Measurements from ENCODE around the gene LNX1.

The LNX1 gene

DNA sequence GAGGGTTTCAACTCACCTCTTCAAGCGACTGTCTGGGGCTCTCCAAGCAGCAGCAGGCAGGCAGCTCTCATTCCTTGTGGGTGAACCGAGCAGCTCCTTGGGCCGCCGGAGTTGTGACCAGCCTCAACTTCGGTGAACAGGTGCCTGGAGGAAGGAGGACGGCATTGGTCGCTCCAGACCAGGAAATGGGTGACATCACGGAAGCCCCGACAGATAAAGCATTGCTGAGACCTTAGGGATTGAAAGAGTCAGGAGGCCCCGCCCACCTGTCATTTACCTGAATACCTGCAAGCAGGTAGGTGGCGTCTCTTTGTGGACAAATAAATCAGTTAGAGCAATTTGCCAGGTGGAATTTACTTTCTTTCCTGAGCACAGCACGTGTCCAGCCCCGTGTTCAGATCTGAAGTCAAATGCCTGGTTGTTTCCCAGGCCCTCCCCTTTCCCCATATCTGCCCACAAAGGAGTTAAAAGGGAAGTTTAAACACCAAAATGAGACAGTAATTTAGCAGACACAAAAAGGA lies at the start of gene LNX1:
Gene LNX1 (minus strand): TSS at position 115 of the 521 bp plus-strand sequence. CDS start 17,484 bp downstream, outside the sequence.
- no peak for DNase-seq (ENCODE audit: low read depth, low spot score)

DNA sequence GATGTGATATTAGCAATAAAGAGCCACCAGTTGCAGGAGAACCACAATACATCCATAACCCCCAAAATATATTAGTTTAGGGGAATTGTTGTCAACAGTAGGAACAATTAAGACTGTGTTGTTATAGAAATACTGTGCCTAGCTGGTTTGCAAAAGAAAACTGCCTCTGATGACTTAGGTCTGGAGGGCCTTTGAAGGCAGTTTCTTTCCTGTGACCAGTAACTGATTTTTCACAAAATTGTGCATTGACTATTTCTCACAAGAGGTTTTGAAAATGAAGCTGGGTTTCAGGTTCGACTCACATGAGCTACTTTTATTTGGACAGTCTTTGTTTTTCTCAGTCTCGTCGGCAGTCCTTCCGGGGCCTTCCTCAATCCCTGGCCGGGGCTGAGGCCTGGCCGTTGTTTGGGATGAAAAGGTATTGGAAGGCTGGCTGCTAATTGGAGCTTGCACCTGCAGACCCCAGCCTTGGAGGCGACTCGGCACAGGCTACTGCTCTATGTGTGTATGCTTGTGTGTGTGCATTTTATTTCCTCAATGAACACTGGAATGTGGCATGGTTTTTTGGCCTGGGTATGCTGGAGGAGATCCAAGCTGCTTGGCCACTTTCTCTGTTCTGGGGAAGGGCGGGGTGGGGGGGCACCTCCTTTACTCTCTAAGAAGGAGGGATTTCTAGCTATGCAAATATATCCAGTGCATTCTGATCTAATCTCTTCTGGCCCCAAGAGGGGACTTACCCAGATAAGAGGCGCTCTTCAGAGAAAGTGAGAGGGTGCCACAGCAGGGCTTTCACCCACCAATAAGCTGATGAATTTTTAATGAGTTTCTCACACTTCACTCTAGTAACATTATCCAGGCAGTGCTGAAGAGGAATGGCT lies 49.5 kb upstream of the LNX1 start:
- peak; percentile 82 for DNase-seq (ENCODE audit: low read depth, low spot score)

DNA sequence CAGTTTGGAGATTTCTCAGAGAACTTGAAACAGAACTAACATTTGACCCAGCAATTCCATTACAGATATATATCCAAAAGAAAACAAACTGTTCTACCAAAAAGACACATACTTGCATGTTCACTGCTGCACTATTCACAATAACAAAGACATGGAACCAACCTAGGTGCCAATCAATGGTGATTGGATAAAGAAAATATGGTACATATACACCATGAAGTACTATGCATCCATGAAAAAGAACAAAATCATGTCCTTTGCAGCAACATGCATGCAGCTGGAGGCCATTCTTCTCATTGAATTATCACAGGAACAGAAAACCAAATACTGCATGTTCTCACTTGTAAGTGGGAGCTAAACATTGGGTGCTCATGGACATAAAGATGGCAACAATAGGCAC lies 47.6 kb upstream of the LNX1 start:
- no peak for DNase-seq (ENCODE audit: low read depth, low spot score)

DNA sequence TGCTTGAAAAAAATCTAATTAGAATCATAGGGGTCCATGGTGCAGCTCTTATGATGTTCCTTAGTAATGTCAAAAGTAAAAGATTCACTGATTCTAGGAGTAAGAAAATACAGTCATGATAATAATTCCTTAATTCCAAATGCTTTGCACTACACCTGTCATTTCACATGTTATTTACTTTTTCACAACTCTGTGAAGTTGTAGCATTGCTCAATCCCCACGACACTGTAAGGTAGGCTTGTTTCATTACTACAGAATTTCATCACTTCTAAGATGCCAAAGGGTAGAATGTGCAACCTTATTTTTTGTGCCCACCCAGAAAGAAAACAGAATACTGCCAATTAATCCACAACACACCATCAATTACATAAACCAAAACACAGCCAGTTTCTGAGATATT lies 46.1 kb upstream of the LNX1 start:
- no peak for DNase-seq (ENCODE audit: low read depth, low spot score)

DNA sequence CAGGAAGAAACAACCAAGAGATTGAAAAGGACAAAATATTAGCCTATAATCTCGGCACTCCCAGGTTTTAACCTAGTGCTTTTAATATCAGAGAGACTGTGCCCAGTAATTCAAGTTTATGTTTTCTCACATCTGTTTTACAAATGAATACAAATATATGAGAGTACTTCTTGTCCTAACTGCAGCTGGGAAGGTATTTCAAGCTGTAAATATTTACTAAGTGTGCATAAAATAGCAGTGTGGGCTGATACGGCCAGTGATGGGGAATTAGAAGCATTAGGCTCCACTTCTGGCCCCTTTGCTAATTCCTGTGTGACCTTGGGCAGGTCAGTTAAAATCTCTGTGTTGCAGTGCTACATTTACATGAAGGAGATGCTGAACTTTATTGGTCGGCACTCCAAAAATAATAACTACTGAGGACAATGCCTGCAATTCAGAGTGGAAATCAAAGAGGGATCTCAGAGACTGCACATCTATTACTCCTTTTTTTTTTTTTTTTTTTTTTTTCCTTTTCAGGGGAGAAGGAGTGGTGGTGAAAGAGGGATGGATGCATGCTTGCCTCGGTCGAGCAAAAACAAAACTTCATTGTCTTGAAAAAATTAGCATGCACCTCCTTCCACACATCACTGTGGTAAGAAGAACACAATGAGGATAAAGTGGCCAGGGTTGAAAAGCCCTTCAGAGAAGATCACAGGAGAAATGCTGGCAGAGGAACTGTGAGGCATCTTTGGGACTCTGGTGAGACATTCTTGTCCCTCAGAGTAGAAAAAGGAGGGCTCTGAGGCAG lies 44.6 kb upstream of the LNX1 start:
- DNase-seq (ENCODE audit: low read depth, low spot score): no peak

DNA sequence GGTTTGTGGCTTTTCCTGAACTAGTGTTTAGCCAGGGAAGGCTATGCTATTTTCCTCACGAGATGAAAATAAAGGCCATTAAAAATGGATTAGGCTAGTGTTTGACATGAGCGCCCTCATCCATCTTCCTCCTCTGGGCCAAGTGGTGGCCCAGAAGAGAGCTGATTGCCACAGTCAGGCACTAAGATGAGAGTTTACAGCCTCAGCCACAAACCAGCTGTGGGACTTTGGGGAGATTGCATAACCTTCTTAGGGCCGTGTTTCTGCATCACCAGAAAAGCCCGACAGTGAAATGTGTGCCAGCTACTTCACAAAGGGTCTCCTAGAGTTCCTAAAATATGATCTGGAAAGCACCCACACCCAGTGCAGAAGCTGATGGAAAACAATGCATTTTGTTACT lies 42.3 kb upstream of the LNX1 start:
- DNase-seq (ENCODE audit: low read depth, low spot score): no peak

DNA sequence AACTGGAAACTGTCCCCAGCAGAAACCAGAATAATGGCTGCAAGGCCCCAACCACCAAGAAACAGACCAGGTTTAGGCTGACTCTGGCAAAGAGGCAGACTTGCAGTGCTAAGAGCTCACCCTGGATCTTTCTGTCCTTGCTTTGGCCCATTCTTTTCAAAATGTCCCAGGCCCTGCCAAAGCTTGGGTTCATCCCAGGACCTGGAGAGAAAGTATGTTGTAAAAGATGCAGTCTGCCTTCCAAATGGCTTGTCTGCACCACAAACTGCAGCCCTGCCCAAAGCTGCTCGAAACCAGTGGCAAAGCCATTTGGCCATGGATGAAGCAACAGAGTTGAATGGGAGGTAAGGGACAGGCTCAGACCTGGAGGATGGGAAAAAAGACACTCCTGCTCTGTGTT lies 38.0 kb upstream of the LNX1 start:
- no peak for DNase-seq (ENCODE audit: low read depth, low spot score)

DNA sequence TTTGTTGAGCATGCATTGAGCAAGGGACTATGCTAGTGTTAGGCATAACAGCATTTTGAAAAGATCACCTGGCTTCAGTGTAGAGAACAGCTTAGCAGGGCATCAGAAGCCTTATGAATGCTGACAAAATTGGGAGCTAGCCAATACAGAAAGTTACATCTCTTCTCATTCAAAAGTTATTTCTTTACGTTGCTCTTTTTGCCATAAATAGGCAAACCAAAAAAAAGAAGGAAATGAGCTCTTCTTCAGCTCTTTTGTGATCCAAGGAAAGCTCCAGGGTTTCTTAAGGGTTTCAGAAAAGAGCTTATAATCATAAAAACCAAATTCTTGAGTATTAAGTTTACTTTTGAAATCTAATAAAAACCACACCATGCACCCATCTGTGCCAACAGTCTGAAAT lies 35.2 kb upstream of the LNX1 start:
- no peak for DNase-seq (ENCODE audit: low read depth, low spot score)

DNA sequence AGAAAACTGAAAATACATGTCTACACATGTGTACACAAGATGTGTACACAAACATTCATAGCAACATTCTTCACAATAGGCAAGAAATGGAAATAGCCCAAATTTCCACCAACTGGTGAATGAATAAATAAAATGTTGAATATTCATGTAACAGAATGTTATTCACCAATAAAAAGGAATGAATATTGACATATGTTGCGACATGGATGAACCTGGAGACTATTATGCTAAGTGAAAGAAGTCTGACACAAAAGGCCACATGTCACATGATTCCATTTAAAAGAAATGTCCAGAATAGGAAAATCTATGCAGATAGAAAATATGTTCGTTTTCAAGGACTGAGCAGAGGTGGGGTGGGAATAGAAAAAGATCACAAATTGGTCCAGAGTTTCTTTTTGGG lies 34.6 kb upstream of the LNX1 start:
- no peak for DNase-seq (ENCODE audit: low read depth, low spot score)

DNA sequence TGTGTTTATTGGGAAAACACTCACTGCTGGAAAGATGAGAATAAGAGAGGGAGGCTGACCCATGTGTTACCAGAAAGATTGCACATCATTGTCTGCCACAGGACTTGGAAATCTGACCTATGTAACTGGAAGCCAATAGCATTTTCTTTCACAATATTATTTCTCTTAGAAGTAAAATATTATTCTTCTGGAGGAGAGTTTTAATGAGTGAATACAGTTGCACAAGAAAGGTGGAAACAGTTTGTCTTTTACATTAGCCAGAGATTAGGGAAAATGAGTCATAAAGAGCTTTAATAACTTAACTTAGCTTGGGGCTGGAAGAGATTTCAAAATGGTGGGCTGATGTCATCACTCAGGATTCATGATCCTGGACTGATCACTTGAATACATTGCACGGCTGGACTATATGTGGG lies 31.5 kb upstream of the LNX1 start:
- no peak for DNase-seq (ENCODE audit: low read depth, low spot score)

DNA sequence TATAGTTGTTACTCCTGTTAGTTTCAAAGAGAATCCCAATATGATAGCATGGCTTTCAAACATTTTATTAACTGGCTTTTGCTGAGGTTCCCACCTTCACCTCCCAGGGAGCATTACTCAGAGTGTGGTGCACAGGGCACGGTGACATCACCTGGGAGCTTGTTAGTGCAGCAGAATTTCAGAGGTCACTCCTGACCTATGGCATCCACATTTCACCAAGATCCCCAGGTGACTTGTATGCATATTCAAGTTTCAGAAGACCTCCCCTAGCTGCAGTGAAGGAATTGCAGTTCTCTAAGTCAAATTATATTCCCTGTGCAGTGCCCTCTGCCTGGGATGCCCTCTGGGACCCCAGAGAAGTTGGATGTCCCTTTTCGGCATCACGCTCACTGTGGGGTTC lies 29.7 kb upstream of the LNX1 start:
- DNase-seq (ENCODE audit: low read depth, low spot score): no peak

DNA sequence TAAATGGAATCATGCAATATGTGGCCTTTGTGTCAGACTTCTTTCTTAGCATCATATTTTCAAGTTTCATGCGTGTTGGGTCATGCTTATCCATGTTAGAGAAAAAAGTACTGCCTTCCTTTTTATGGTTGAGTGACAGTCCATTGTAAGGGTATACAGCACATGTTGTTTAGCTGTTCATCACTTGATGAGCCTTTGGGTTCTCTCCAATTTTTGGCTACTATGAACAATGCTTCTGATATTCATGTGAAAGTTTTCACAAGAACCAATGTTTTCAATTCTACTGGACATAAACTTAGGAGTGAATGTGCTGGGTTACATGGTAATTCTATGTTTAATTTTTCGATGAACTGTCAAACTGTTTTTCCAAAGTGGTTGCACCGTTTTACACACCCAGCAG lies 28.1 kb upstream of the LNX1 start:
- DNase-seq (ENCODE audit: low read depth, low spot score): no peak

DNA sequence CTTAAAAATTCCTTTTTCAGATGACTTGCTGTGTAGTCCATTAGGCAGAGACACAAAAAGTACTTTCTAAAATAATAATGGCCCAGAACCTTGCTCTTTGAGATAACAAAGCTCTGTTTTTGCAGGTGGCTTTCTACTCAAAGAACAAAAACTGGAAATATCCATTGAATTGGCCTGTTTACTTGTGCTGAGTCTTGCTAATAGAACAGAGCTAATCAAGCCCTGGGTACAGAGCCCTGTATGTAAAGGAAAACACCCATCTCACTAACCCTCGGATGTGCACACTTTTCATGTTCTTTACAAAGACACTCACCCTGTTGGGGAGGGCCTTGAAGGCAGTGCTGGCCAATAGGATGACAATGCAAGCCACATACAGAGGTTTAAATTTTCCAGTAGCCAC lies 27.0 kb upstream of the LNX1 start:
- no peak for DNase-seq (ENCODE audit: low read depth, low spot score)

DNA sequence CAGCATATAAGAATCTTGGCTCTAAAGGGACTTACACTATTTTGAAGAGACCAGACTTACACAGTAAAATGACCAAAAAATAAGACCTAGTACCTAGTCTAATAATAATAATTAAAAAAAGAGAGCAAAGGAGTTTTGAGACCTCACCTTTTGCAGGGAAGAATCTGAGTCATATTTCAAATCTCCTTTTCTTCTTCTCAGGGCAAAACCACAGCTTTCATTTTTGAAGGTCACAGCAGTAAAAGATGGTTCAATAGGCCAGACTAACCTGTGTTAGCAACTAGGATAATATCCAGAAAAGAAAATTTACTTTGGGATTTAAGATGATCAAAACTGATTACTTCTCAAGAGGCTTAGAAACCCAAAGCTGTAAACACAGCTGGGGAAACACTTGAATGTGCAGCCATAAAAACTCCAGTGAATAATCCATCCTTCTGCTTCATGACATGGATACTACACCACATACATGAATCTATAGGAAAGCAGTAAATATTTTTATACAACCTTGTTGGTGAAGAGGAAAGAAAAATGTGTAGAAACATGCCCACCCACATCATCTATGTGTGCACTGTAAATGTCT lies 25.9 kb upstream of the LNX1 start:
- DNase-seq (ENCODE audit: low read depth, low spot score): no peak

DNA sequence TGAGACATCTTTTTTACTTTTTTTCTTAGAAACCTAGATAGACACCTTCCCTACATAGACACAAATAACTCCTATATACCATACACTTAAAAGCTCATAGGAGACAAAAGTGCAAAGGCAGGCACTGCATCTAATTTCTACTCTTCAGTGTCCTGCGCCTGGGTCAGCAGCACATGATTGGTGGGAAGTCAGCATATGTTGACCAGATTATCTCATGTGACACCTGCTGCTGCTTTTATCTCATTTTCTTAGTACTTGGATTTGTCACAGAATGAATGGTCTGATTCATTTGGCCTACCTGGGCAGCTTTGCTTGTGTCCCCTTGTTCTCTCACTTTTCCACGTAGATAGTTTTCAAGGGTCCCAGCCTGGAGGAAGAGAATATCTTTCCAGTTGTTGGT lies 24.9 kb upstream of the LNX1 start:
- DNase-seq (ENCODE audit: low read depth, low spot score): no peak

DNA sequence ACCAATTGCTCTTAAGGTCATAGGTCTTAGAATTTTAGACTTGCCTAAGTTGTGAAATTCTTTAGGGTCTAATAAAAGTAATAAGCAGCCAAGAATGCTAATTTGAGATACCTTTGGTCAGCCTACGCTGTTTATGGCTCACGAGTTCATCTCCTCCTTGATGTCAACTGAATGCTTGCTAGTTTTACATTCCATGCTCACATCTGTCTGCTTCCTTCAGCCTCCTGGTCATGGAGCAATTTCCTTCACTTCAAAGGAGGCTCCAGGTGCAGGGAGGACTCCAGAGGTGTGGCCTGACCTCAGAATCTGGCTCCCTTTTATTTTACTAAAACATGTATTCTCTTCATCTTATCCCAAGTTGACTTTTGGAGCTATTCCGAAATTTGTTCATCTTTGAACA lies 23.3 kb upstream of the LNX1 start:
- DNase-seq (ENCODE audit: low read depth, low spot score): no peak

DNA sequence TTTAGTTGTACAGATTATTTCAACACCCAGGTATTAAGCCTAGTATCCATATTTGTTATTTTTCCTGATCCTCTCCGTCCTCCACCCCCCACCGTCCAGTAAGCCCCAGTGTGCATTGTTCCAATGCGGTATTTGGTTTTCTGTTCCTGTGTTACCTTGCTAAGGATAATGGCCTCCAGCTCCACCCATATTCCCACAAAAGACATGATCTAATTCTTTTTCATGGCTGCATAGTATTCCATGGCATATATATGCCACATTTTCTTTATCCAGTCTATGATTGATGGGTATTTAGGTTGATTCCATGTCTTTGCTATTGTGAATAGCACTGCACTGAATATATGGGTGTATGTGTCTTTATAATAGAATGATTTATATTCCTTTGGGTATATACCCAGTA lies 22.1 kb upstream of the LNX1 start:
- no peak for DNase-seq (ENCODE audit: low read depth, low spot score)

DNA sequence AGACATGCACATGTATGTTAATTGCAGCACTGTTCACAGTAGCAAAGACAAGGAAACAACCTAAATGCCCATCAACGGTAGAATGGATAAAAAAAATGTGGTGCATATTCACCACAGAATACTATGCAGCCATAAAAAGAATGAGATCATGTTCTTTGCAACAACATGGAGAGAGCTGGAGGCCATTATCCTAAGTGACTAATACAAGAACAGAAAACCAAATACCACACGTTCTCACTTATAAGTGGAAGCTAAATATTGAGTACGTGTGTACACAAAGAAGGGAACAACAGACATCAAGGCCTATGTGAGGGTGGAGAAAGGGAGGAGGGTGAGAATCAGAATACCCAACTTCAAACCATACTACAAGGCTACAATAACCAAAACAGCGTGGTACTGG lies 17.4 kb upstream of the LNX1 start:
- DNase-seq (ENCODE audit: low read depth, low spot score): no peak

DNA sequence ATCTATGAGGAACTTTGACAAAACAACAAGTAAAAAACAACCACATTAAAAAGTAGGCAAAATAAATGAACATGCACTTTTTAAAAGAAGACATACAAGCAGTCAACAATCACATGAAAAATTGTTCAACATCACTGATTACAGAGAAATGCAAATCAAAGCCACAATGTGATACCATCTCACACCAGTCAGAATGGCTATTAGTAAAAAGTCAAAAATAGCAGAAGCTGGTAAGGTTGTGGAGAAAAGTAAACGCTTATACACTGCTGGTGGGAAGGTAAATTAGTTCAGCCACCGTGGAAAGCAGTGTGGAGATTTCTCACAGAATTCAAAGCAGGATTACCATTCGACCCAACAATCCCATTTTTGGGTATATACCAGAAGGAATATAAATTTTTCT lies 17.0 kb upstream of the LNX1 start:
- no peak for DNase-seq (ENCODE audit: low read depth, low spot score)

DNA sequence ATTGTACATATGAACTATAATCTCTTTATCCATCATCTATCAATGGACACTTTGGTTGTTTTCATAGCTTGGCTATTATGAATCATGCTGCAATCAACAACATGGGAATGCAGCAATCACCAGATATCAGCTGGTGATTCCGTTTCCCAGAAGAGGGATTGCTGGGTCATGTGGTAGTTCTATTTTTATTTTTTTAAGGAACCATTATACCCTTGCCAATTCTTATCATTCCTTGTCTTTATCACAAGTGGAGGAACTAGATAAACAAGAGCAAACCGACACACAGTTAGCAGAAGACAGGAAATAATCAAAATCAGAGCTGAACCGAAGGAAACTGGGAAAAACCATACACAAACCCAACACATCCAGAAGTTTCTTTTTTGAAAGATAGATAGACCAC lies 14.5 kb upstream of the LNX1 start:
- no peak for DNase-seq (ENCODE audit: low read depth, low spot score)

DNA sequence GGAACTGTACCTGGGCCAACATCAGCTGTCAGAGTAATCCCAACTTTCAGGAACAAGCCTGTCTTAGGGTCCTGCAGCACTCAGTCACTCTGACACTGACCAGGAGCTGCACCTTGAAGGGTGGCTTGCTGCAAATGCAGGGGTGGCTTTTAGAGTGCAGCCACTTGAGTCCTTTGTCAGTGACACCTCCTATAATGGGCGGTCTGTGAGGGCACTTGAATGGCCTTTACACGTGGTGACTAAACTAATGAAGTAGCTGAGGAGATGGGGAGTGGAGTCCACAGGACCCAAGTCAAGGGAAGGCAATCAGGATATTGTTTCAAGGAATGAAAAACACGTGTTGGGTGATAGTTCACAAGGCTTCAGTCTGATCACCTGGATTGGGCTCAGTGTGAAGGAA lies 11.1 kb upstream of the LNX1 start:
- no peak for DNase-seq (ENCODE audit: low read depth, low spot score)

DNA sequence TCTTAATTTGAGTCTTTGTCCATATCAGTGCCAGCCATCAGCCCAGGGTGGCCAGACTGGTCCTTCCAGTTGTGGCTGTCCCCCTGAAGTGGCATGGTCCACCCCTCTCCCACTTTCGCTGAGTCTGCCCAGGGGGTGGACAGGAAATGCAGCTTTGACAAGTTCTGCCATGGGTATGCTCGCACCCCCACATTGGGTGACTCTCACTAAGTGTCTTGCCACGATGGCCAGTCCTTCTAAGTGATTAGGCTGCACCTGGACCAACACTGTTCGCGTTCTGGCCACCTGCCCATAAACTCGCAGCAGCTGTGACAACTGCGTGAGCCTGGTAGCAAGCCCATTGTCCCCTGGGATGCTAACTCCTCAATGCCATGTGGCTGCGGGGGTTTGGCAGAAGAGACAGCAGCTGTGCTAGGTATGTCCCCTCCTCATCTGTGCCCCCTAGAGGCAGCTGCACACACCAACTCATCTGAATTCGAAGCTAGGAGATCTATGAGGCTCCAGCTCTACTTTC lies 10.0 kb upstream of the LNX1 start:
- DNase-seq (ENCODE audit: low read depth, low spot score): no peak
